HG03097 (cell line): ENCODE data around the gene JAK3.
"Not testable (repeated sequence)": the region's sequence is repeated elsewhere in the genome, so short reads cannot be mapped to it uniquely, and the experiment has no call there.

ENCODE experiments used
- ATAC-seq: cut with Tn5 transposase; IDR thresholded peaks from one replicate; pipeline ENCODE4 v1.9.1; 2021; ENCODE audit not compliant: unreplicated experiment, low FRiP score

JAK3 gene

DNA sequence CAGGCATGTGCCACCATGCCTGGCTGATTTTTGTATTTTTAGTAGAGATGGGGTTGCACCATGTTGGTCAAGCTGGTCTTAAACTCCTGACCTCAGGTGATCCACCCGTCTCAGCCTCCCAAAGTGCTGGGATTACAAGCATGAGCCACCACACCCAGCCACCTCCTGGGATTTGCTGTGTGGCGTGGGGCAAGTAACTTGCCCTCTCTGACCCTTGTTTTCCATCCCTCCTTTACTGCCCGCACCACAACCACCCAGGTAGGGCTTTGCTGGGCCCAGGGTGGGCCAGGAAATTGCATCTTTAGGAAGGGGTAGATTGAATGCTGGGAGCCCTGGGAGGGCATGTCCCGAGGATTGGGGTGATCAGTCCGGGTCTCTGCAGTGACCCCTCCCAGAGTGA is 64.1 kb downstream of the JAK3 start:
- not testable (repeated sequence) for ATAC-seq

DNA sequence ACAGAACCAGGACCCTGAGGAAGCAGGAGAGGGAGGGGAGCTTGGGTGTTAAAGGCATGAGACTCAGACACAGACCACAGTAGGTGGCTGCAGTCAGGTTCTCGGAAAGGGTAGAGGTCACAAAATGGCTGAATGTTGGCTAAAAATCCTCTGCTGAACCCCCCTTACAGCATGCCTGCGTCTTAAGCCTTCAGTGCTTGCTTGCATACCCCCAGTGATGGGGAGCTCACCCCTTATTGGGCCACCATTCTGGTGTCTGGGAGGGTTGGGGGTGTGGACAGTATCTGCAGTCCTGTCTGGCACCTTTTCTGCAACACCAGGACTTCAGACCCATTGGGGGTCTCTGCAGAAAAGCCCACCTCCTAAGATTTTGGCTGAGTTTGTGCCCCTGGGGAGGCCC is 67.0 kb downstream of the JAK3 start:
- ATAC-seq, result no peak

DNA sequence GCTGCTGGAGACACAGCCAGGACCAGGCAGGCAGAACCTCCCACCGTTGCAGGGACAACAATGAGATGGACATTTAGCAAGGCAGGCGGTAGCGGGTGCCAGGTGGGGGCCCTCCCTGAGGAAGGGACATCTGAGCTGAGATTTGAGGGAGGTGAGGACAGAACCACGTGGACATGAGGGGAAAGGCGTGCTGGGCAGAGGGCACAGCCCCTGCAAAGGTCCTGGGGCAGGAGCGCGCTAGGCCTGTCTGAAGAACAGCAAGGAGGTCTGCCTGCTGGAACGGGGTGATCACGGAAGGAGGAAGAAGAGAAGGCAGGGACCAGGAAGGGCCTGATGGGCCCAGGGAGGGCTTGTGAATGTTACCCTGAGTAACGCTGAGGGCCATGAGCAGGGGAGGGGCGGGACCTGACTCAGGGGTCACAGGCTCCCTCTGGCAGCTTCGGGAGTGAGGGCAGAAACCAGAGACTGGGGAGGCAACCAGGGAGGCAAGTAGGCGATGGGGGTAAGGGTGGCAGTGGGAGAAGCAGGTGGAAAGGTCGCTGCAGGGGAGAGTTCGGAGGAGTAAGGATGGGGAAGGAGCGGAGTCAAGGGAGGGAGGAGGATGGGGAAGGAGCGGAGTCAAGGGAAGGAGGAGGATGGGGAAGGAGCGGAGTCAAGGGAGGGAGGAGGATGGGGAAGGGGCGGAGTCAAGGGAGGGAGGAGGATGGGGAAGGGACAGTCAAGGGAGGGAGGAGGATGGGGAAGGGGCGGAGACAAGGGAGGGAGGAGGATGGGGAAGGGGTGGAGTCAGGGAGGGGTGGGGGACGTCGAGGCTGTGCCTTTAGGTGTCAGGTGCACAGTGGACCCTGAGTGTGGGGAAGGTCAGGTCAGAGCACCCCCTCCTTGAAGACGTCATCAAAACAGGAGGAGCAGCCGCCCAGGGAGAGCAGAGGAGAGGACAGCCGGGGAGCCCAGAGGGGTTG is 68.5 kb downstream of the JAK3 start:
- no peak for ATAC-seq

DNA sequence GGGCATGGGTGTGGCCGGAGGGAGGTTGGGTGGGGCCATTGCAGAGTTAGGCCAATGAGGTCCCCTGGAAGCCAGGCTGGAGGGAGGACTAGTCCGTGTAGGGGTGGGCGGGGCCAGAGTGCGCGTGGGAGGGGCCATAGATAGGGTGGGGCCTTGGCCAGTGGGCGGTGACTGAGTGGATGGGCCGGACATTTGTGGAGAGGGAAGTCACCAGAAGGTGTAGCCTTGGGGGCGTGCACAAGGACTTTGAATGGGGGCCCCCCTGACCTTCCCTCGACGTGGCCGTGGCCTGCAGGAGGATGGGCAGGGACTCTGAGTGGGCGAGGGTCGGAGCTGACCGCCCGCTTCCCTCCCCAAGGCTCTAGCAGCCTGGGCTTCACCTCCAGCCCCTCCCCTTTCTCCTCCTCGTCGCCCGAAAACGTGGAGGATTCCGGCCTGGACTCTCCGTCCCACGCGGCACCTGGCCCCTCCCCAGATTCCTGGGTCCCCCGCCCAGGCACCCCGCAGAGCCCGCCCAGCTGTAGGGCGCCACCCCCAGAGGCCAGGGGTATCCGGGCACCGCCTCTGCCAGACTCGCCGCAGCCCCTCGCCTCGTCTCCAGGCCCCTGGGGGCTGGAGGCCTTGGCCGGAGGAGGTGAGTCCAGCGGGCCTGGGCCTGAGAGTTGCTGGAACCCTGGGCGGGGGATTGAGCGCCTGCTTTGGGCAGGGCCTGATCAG is 69.4 kb downstream of the JAK3 start:
- ATAC-seq, result no peak

DNA sequence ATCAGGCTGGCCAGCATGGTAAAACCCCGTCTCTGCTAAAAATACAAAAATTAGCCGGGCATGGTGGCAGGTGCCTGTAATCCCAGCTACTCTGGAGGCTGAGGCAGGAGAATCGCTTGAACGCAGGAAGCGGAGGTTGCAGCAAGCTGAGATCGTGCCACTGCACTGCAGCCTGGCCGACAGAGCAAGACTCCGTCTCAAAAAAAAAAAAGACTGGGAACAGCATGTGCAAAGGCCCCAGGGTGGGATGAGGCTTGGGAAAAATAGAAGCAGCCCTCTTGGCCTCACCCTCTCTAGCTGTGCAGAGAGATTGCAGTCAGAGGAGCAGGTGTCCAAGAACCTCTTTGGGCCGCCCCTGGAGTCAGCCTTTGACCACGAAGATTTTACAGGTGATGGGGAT is 69.9 kb downstream of the JAK3 start:
- ATAC-seq, result not testable (repeated sequence)

DNA sequence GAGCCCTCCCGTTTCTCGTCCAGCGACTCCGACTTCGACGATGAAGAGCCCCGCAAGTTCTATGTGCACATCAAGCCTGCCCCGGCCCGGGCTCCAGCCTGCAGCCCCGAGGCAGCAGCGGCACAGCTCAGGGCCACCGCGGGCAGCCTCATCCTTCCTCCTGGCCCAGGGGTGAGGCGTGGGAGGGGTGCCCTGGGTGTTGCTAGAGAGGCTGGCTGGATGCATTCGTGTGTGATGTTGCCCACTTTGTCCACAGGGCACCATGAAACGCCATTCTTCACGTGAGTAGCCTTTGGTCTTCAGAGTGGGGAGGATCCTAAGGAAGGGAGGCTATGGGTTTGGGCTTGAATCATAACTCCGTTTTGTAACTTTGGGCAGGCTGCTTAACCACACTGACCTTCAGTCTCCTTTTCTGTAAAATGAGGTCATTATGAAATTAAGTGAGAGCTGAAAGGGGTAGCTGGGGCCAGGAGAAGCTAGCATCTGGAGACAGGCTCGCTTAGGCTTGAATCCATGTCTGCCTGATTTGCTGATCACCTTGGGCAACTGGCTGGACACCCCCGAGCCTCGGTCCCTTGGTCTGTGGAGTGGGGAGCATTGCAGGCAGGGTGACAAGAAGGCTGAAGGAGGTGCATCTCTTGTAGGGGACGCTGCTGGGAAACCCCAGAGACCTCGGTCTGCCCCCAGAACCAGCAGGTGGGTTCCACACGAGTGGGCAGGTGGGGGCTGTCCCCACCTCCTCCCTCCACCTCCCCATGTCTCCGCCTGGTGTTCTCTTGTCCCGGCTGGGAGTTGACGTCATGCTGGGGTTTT is 71.6 kb downstream of the JAK3 start:
- ATAC-seq, result peak; percentile 71

DNA sequence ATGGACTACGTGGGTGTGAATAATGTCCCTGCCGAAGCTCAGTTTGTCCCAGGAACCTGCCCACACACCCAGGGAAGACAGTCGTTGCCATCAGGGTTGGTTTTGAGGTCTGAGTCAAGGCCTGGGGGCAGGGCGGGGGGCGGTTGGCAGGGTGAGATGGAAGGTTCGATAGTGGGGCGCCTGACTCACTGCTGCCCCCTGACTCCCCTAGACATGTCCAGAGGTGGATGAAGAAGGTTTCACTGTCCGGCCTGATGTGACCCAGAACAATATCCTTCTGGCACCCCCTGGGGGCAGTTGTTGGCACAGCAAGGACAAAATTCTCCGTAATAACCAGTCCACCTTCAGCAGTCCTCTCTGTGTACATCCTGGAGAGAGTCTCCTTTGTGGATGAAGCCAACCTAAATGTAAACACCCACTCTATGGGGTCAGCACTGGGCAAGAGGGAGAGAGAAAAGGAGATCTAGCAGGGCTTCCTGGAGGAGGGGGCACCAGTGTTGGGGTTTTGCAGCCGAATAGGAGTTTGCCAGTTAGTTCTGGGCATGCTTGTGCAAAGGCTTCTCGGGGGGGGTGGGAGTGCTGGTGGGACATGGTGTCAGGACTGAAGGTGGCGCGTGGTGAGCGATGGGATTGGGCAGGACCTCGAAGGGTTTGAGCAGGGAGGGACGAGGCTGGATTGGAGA is 72.4 kb downstream of the JAK3 start:
- no peak for ATAC-seq
